C4-2B (cell line): Measurements from ENCODE around the gene VCP.

Source experiments
- H3K27ac ChIP-seq: fragments of 450-650 bp; 2 replicates; pipeline ENCODE4 v1.5.1; 2017
- ZFX ChIP-seq: fragments of 450-650 bp; IDR thresholded peaks from 2 replicates; pipeline ENCODE4 v1.6.1; 2017
- TF ChIP-seq, protein P1 (sequence below): fragments of 450-650 bp; conservative IDR thresholded peaks from 2 replicates; pipeline ENCODE4 v1.5.1; 2017; ENCODE audit warnings: mild to moderate bottlenecking

Gene VCP

DNA sequence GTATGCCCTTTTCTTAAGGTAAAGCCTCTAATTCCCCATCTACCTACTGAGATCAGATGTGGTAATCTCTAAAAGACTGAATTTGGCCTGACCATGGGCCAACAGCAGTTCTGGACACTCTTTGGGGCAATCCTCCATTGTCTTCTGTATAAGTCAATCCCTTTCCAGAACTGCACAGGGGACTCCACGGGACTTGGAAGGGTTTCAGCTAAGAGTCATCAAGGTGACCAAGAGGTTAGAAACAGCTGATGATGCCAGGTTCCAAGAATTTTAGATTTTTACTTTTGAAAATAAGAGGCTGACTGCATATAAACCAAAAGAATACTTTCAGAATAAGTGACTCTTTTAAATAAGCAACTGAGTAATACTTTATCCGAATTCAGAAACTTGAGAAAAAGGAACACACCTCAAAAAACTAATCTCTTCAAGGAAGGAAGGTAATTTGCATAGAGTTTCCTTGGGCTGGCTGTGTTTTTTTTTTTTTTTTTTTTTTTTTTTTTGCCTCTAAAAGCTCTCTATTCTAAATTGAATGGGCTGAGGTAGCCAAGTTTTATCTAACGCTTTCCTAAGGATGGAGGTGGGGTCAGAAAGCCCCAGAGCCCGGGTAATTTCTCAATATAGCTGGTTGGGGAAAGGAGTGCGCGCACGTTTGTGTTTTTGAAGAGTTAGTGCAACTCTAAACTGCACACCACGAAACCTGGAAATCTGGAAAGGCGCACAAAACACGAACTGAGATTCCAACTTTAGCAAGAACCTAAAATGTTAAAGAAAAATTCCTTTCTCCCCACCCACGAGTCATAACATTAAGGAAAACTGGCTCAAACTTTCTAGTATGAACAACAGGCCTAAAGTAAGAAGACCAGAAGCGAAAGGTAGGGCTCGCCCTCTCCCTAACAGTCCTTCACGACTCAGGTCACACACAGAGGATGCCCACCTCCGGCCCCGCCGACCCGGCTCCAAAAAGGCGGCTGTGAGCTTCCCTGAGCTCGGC is 1.3 kb downstream of the VCP start:
- peak overlapping the region; percentile 100 for H3K27ac ChIP-seq
- TF ChIP-seq, protein P1, sequence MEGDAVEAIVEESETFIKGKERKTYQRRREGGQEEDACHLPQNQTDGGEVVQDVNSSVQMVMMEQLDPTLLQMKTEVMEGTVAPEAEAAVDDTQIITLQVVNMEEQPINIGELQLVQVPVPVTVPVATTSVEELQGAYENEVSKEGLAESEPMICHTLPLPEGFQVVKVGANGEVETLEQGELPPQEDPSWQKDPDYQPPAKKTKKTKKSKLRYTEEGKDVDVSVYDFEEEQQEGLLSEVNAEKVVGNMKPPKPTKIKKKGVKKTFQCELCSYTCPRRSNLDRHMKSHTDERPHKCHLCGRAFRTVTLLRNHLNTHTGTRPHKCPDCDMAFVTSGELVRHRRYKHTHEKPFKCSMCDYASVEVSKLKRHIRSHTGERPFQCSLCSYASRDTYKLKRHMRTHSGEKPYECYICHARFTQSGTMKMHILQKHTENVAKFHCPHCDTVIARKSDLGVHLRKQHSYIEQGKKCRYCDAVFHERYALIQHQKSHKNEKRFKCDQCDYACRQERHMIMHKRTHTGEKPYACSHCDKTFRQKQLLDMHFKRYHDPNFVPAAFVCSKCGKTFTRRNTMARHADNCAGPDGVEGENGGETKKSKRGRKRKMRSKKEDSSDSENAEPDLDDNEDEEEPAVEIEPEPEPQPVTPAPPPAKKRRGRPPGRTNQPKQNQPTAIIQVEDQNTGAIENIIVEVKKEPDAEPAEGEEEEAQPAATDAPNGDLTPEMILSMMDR = no peak
- TF ChIP-seq ZFX = no peak

DNA sequence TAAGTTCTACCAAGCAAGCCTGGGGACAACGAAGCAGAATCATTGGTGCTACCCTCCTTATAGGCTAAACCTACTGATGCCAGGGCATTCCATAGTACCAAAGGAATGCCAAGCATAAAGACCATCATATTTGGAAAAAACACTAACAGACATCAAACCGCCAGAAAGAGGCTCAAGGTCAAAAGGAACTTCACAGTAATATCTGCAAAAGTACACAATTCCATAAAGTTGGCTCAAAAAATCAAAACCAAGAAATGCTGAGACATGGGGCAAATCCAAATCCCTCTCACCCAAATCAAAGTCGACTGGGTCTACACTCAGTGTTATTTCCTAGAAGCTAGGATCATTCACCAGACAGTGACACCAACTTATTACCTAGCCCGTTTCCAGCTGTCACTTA is 3.4 kb downstream of the VCP start:
- no peak overlapping the region for H3K27ac ChIP-seq
- TF ChIP-seq, protein P1 = no peak
- no peak for TF ChIP-seq ZFX

DNA sequence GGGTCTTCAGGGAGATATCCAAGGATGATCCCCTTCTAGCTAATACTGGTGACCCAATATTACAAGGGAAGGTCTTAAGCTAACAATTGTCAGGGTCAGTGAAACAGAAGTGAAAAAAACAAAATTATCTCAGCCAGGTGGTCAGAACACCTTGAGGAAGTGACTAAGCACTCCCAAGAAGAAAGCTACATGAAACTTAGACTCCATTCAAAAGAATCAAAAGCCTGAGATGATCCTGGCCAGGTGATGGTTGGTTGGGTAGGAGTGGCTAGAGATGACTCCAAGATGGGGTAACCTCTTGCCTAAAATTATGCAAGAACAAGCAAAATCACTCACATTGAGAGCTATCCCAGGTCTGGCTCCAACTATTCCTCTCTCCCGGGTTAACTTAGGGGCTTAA is 5.4 kb downstream of the VCP start:
- no peak for TF ChIP-seq ZFX
- TF ChIP-seq, protein P1 = no peak
- H3K27ac ChIP-seq = no peak overlapping the region

DNA sequence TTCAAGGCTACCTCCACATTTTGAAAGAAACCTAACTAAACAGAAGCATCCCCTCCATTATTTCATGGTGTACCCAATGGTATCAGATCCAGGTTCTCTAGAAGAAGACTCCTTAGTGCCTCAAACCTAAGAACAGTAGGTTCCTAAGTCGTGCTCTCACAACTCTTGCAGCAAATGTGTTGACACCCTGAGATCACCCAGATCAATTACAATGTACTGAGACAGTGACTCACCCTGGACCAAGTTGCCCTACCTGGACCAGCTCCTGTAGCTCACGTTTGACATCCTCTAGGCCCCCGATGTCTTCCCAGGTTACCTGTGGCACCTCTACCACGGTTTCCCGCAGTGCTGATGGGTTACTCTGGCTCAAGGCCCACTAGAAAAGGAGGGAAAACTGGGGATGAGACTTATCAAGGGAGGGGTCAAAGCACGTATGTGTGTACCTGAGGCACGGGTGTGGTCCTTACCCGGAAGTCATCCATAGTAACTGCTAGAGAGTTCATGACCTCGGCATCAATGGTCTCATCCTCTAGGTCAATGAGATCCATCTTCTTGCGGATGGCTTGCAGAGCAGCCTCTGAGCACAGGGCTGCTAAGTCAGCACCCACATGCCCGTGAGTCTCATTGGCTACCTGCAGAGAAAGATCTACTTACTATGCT is 11.7 kb downstream of the VCP start:
- TF ChIP-seq, protein P1 = no peak
- no peak for TF ChIP-seq ZFX
- no peak overlapping the region for H3K27ac ChIP-seq

DNA sequence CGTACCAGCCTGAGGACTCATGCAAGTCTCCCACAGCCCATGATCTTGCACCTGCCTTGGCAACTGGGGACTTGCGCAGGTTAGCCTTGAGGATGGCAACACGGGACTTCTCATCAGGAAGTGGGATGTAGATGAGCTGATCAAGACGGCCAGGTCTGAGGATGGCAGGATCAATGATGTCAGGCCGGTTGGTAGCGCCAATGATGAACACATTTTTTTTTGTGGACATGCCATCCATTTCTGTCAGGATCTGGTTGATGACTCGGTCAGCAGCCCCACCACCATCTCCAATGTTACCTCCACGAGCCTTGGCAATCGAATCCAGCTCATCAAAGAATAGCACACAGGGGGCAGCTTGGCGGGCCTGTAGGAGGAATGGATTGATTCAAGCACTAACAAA is 13.0 kb downstream of the VCP start:
- TF ChIP-seq, protein P1 = no peak
- TF ChIP-seq ZFX = no peak
- H3K27ac ChIP-seq = no peak overlapping the region

DNA sequence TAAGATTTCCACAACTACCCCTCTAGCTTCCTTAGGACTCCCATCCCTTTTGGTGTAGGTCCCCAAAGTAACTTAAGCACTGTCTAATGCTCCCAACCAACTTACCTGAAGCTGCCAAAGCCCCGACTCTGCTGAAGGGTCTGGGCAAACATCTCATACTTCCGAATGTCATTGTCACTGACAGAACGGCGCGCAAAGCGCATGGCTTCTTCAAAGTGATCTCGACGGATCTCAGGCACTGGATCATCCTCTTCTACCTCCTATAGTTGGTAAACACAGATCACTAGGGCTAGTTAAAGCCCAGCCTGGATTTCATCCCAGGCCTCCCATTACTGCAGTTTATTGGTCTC is 15.2 kb downstream of the VCP start:
- no peak overlapping the region for H3K27ac ChIP-seq
- TF ChIP-seq, protein P1 = no peak

DNA sequence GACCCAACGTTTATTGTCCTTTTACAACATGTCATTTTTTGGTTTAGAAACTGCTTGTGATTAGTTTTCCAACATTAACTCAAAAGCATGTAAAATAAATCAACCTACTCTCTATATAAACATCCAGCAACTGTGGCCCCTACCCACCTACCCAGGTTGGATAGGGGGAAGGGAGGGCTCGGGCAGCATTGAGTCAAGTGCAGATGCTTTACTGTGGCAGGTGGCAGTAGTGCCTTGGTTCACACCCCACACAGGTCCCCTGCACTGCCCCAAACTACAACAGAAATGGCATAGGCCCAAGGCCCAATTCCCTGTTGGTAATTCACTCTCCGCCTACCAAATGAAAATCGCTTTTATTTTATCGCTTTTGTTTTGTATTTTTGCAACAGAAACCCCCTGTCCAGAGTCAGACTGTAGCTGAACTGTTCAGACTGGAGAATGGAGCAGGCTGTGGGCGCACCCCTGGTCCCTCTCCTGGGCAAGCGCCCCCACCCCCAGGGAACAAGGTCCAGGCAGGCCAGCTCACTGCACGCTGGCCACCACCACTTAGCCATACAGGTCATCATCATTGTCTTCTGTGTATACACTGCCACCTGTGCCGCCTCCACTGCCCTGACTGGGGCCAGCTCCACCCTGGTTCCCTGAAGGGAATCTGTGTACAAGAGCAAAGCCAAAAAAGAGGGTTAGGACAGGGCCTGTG is 15.7 kb downstream of the VCP start:
- TF ChIP-seq ZFX = no peak
- TF ChIP-seq, protein P1 = no peak
- H3K27ac ChIP-seq = no peak overlapping the region
